Islet of Langerhans (tissue), 1 donor: ENCODE results near the gene BCL3.
"Not testable (repeated sequence)": the region's sequence is repeated elsewhere in the genome, so short reads cannot be mapped to it uniquely, and the experiment has no call there.

Source experiments
- FAIRE-seq: peaks from one replicate; lab custom pipeline; 2011; peaks lifted over from hg19 to GRCh38; lab: Jason Lieb, UNC

Gene BCL3

GRCh38 chr19:44748426-44749254, at the start of gene BCL3:
BCL3 (plus strand) TSS chr19:44748708; CDS start chr19:44748791, 83 bp downstream.
- no peak for FAIRE-seq

GRCh38 chr19:44700547-44700946, 48.0 kb upstream of the BCL3 start:
- FAIRE-seq = no peak

GRCh38 chr19:44701228-44701627, 47.3 kb upstream of the BCL3 start:
- no peak for FAIRE-seq

- FAIRE-seq = no peak
Measured at GRCh38 chr19:44702551-44703176, 45.8 kb upstream of the BCL3 start.

GRCh38 chr19:44703336-44704078, 45.0 kb upstream of the BCL3 start:
- FAIRE-seq = no peak

GRCh38 chr19:44704982-44705381, 43.5 kb upstream of the BCL3 start:
- FAIRE-seq = no peak

GRCh38 chr19:44705502-44706010, 43.0 kb upstream of the BCL3 start:
- no peak for FAIRE-seq

GRCh38 chr19:44706506-44707236, 41.8 kb upstream of the BCL3 start:
- FAIRE-seq = no peak

- FAIRE-seq = no peak
Measured at GRCh38 chr19:44707794-44708193, 40.7 kb upstream of the BCL3 start.

GRCh38 chr19:44708940-44709339, 39.6 kb upstream of the BCL3 start:
- FAIRE-seq = no peak

GRCh38 chr19:44709434-44710266, 38.9 kb upstream of the BCL3 start:
- FAIRE-seq = not testable (repeated sequence)

- FAIRE-seq = no peak
Measured at GRCh38 chr19:44710483-44710882, 38.0 kb upstream of the BCL3 start.

GRCh38 chr19:44712864-44713515, 35.5 kb upstream of the BCL3 start:
- no peak for FAIRE-seq

- no peak for FAIRE-seq
Measured at GRCh38 chr19:44714597-44715169, 33.8 kb upstream of the BCL3 start.

GRCh38 chr19:44717603-44718002, 30.9 kb upstream of the BCL3 start:
- no peak for FAIRE-seq

- no peak for FAIRE-seq
Measured at GRCh38 chr19:44718441-44719261, 29.9 kb upstream of the BCL3 start.

- no peak for FAIRE-seq
Measured at GRCh38 chr19:44719262-44719701, 29.2 kb upstream of the BCL3 start.

GRCh38 chr19:44720396-44720795, 28.1 kb upstream of the BCL3 start:
- FAIRE-seq = not testable (repeated sequence)

- FAIRE-seq = no peak
Measured at GRCh38 chr19:44720945-44721344, 27.6 kb upstream of the BCL3 start.
